GM12878 (cell line): Measurements from ENCODE around the gene BLOC1S4. TPM values are rescaled to one million over a fixed set of nuclear protein-coding genes. Genes with fewer than 3 reads are reported as not detected.

Source experiments
- ATAC-seq: fragments of 200-7000 bp; cut with Tn5 transposase; 3 replicates; pipeline ENCODE4 v1.9.1; 2020; ENCODE audit warnings: mild to moderate bottlenecking, moderate library complexity
- BruUV-seq: library from RNA; stranded (reverse); fragments of 400-500 nt; replicated peaks from 2 replicates; lab custom pipeline; 2021; lab: Mats Ljungman, UMichigan
- CTCF ChIA-PET: fragments of 300-600 bp; sonication (Branson Sonifier 250); formaldehyde crosslinking; extraction: SDS; loops from one replicate; lab custom pipeline; 2021; ENCODE audit warnings: inconsistent platforms; lab: Yijun Ruan, JAX
- POLR2A ChIA-PET: fragments of 350-600 bp; formaldehyde crosslinking; extraction: SDS; loops from one replicate; lab custom pipeline; 2021; ENCODE audit warnings: inconsistent platforms; lab: Charles Lee
- RAD21 ChIA-PET: fragments of 300-600 bp; sonication (Branson Sonifier 250); formaldehyde crosslinking; loops from one replicate; lab custom pipeline; 2023; ENCODE audit warnings: antibody characterized with exemption; ENCODE audit not compliant: unreplicated experiment; lab: Charles Lee
- SMC1A ChIA-PET: fragments of 300-600 bp; sonication (Branson Sonifier 250); formaldehyde crosslinking; loops from one replicate; lab custom pipeline; 2023; ENCODE audit not compliant: unreplicated experiment, uncharacterized antibody; lab: Charles Lee
- DNase-seq: peaks from one replicate; pipeline ENCODE4 v3.0.0-alpha.2; 2011; ENCODE audit warnings: low read depth, low spot score
- FAIRE-seq: peaks from 3 replicates; lab custom pipeline; 2011; peaks lifted over from hg19 to GRCh38; lab: Jason Lieb, UNC
- H2AFZ ChIP-seq: 2 replicates; pipeline ENCODE4 v1.6.0; 2011; ENCODE audit warnings: low read depth, low read length, control low read depth; ENCODE audit not compliant: control insufficient read depth
- H3K27ac ChIP-seq: 2 replicates; pipeline ENCODE4 v1.5.1; 2011; ENCODE audit warnings: control low read depth; ENCODE audit not compliant: control insufficient read depth, insufficient read depth
- H3K27me3 ChIP-seq, 2 experiments: replicated peaks in 1 of 2; 2 replicates each; pipeline versions ENCODE4 v1.6.0 to v1.6.1; 2011; ENCODE audit warnings: low read length in 1 of 2; ENCODE audit not compliant: control insufficient read depth in 2 of 2, insufficient read depth in 2 of 2
- H3K36me3 ChIP-seq, 2 experiments: 2 replicates each; pipeline ENCODE4 v1.5.1; 2011; ENCODE audit warnings: low read length in 1 of 2; ENCODE audit not compliant: control insufficient read depth in 2 of 2, insufficient read depth in 2 of 2
- H3K4me1 ChIP-seq: 2 replicates; pipeline ENCODE4 v1.6.1; 2011; ENCODE audit warnings: mild to moderate bottlenecking, low read length, moderate library complexity, mixed read lengths; ENCODE audit not compliant: control insufficient read depth, insufficient read depth
- H3K4me2 ChIP-seq: 2 replicates; pipeline ENCODE4 v1.6.0; 2011; ENCODE audit warnings: control low read depth; ENCODE audit not compliant: control insufficient read depth, insufficient read depth
- H3K4me3 ChIP-seq: fragments of 200-600 bp; sonication (generic); 2 replicates; pipeline ENCODE4 v1.5.1; 2016
- H3K79me2 ChIP-seq: 2 replicates; pipeline ENCODE4 v1.6.0; 2011; ENCODE audit warnings: low read length; ENCODE audit not compliant: control insufficient read depth, insufficient read depth
- H3K9ac ChIP-seq: 2 replicates; pipeline ENCODE4 v1.8.0; 2011; ENCODE audit warnings: low read length, control low read depth, mixed read lengths; ENCODE audit not compliant: control insufficient read depth, insufficient read depth
- H3K9me3 ChIP-seq: replicated peaks from 3 replicates; pipeline ENCODE4 v1.5.1; 2011; ENCODE audit warnings: mild to moderate bottlenecking, low read length; ENCODE audit not compliant: control insufficient read depth, insufficient read depth
- H4K20me1 ChIP-seq: 2 replicates; pipeline ENCODE4 v1.6.0; 2011; ENCODE audit not compliant: control insufficient read depth, insufficient read depth
- CEBPB ChIP-seq, 2 experiments: fragments of 150-350 bp in 1 of 2; IDR thresholded peaks; 2 replicates each; pipeline ENCODE4 v1.6.1; 2012 to 2014; ENCODE audit warnings: low read depth in 2 of 2, low read length in 2 of 2, borderline replicate concordance in 1 of 2, inconsistent platforms in 1 of 2
- CHD1 ChIP-seq: IDR thresholded peaks from 2 replicates; pipeline ENCODE4 v1.6.1; 2012; ENCODE audit warnings: low read depth, low read length, improper control_type of control experiment
- EGR1 ChIP-seq, 2 experiments: IDR thresholded peaks; 1 replicate in 1 of 2; 2 replicates in 1 of 2; pipeline ENCODE4 v1.6.1; 2011 to 2012; ENCODE audit warnings: low read depth in 2 of 2, low read length in 2 of 2, borderline replicate concordance in 1 of 2, mild to moderate bottlenecking in 1 of 2, moderate library complexity in 1 of 2
- LARP7 ChIP-seq: fragments of 450-650 bp; IDR thresholded peaks from 2 replicates; pipeline ENCODE4 v1.6.1; 2017; ENCODE audit warnings: mild to moderate bottlenecking
- MYC ChIP-seq: IDR thresholded peaks from 2 replicates; pipeline ENCODE4 v1.6.1; 2011; ENCODE audit warnings: mild to moderate bottlenecking, low read length, moderate library complexity, inconsistent platforms; ENCODE audit not compliant: insufficient read depth, insufficient replicate concordance, insufficient read length, severe bottlenecking
- NFYB ChIP-seq: IDR thresholded peaks from 2 replicates; pipeline ENCODE4 v1.6.1; 2011; ENCODE audit warnings: low read depth, mild to moderate bottlenecking, low read length, improper control_type of control experiment, moderate library complexity; ENCODE audit not compliant: insufficient read depth
- PRDM15 ChIP-seq: fragments of 450-650 bp; formaldehyde crosslinking; IDR thresholded peaks from 2 replicates; pipeline ENCODE4 v1.4.0; 2020; ENCODE audit warnings: mild to moderate bottlenecking, moderate library complexity
- RAD51 ChIP-seq: fragments of 450-650 bp; IDR thresholded peaks from 2 replicates; pipeline ENCODE4 v1.6.1; 2016; ENCODE audit warnings: moderate library complexity, mild to moderate bottlenecking, inconsistent platforms
- RCOR1 ChIP-seq: conservative IDR thresholded peaks from 2 replicates; pipeline ENCODE4 v1.6.1; 2012; ENCODE audit warnings: low read depth, low read length, improper control_type of control experiment
- RELB ChIP-seq: fragments of 450-650 bp; IDR thresholded peaks from 2 replicates; pipeline ENCODE4 v1.6.1; 2017; ENCODE audit warnings: low read depth, mild to moderate bottlenecking, moderate library complexity
- SKIL ChIP-seq: fragments of 450-650 bp; IDR thresholded peaks from 2 replicates; pipeline ENCODE4 v1.6.1; 2017; ENCODE audit warnings: mild to moderate bottlenecking, low read depth, inconsistent platforms; ENCODE audit not compliant: poor library complexity, severe bottlenecking
- STAT1 ChIP-seq: fragments of 450-650 bp; conservative IDR thresholded peaks from 2 replicates; pipeline ENCODE4 v1.6.1; 2014; ENCODE audit warnings: antibody characterized with exemption, mild to moderate bottlenecking
- STAT3 ChIP-seq: IDR thresholded peaks from 2 replicates; pipeline ENCODE4 v1.6.1; 2011; ENCODE audit warnings: low read depth, low read length, improper control_type of control experiment
- TCF12 ChIP-seq: IDR thresholded peaks from 2 replicates; pipeline ENCODE4 v1.6.1; 2011; ENCODE audit warnings: low read depth, mild to moderate bottlenecking, low read length
- ZSCAN29 ChIP-seq: fragments of 450-650 bp; IDR thresholded peaks from 2 replicates; pipeline ENCODE4 v1.6.1; 2017; ENCODE audit warnings: mild to moderate bottlenecking, moderate library complexity
- WGBS: methylation state at CpG from one replicate; pipeline ENCODE4 v1.1.6; 2016; ENCODE audit warnings: low lambda C conversion rate; ENCODE audit not compliant: insufficient replicate concordance, insufficient coverage; ENCODE audit errors: missing lambda C conversion rate; 5-methylcytosine and 5-hydroxymethylcytosine counted together
- in situ Hi-C: fragments of 300-500 bp; cut with MboI; formaldehyde crosslinking; loops from 9 replicates; pipeline ENCODE4 v1.14.3; 2018; ENCODE audit warnings: mixed read lengths
- intact Hi-C: fragments of 100-400 bp; cut with micrococcal nuclease; formaldehyde crosslinking; loops from one replicate; pipeline ENCODE4 v1.14.2; 2022; ENCODE audit not compliant: unreplicated experiment
- polyA plus RNA-seq, 11 experiments: library from polyadenylated mRNA; depleted of rRNA in 4 of 11; unstranded in 6 of 11; stranded (reverse) in 5 of 11; fragments of >200 nt; fragmentation: Nextera tagmentation in 4 of 11; fragmentation: Illumina TruSeq in 1 of 11; extraction: Ambion mirVana in 4 of 11; extraction: Trizol in 1 of 11; gene quantifications; 1 replicate in 1 of 11; 2 replicates in 10 of 11; pipeline versions ENCODE4 v1.2.1 to v1.2.3, GENCODE V29; 2011 to 2016; ENCODE audit warnings: inconsistent platforms in 2 of 11, missing spikeins in 2 of 11, low read depth in 1 of 11
- total RNA-seq, 4 experiments: library from RNA; depleted of rRNA in 3 of 4; stranded (reverse); fragments of >200 nt in 3 of 4; fragmentation: Illumina TruSeq in 1 of 4; extraction: Trizol in 1 of 4; gene quantifications; 2 replicates each; pipeline versions ENCODE4 v1.2.1 to v1.2.3, GENCODE V29; 2013 to 2021

Gene BLOC1S4
- total and polyA plus RNA-seq, 10 of the 15 experiments (the other 5 are each of a cell fraction or from before 2014, with no cell fraction given) = 2.7 to 23.8 (median 9.5) TPM

GRCh38 chr4:6753103-6753560 is 37.2 kb downstream of the BLOC1S4 start:
- H3K27me3 ChIP-seq = no peaks in the 10 kb centered on the region; a peak in 1 of 4 replicates
- no TSS peak for BruUV-seq
- no peak overlapping the region for H2AFZ ChIP-seq
- no peak overlapping the region for H3K4me2 ChIP-seq
- no peak for DNase-seq
- H4K20me1 ChIP-seq = no peaks in the 10 kb centered on the region
- ChIA-PET CTCF (no interaction called here), SMC1A (no interaction called here), POLR2A (no interaction called here), RAD21 (no interaction called here)
- ATAC-seq = no peak
- no peaks in the 10 kb centered on the region for H3K36me3 ChIP-seq
- no peak overlapping the region for H3K27ac ChIP-seq
- no peak overlapping the region for H3K9ac ChIP-seq
- H3K79me2 ChIP-seq = no peaks in the 10 kb centered on the region
- H3K4me3 ChIP-seq = no peak overlapping the region
- intact Hi-C loops = no loop called here
- in situ Hi-C loops = no loop called here
- WGBS = 72% methylated on average over 18 of the region's 18 CpGs
- H3K9me3 ChIP-seq = no peaks in the 10 kb centered on the region
- TF ChIP-seq CHD1 = no peak
- TF ChIP-seq EGR1 (IDR thresholded peaks at IDR 0.05; ENCODE audit: borderline replicate concordance in 1 of 2, low read depth in 2 of 2, low read length in 2 of 2) = no peak
- no peak for TF ChIP-seq ZSCAN29
- TF ChIP-seq LARP7 = no peak
- no peak for TF ChIP-seq RCOR1
- no peak for TF ChIP-seq CEBPB (IDR thresholded peaks at IDR 0.05; ENCODE audit: borderline replicate concordance in 1 of 2, low read depth in 2 of 2, low read length in 2 of 2)
- TF ChIP-seq RELB = no peak
- no peak for TF ChIP-seq NFYB
- no peak for TF ChIP-seq RAD51
- TF ChIP-seq STAT3 = no peak
- TF ChIP-seq SKIL = no peak
- TF ChIP-seq MYC = no peak
- no peak for TF ChIP-seq TCF12
- no peak for TF ChIP-seq PRDM15 (CRISPR knock-in tag)
- no peak for TF ChIP-seq STAT1
- no peaks in the 10 kb centered on the region for H3K4me1 ChIP-seq
- FAIRE-seq = no peak
